Right lobe of liver (tissue), 4 donors: Measurements from ENCODE around the gene GIMAP7.

Source experiments
- CTCF ChIP-seq, 4 donors: fragments of 200-600 bp in 3 of 4; fragments of 450-650 bp in 1 of 4; IDR thresholded peaks; one replicate each; pipeline versions ENCODE4 v1.5.1 to v1.8.0; 2016 to 2022; ENCODE audit warnings: antibody characterized with exemption in 4 of 4, mild to moderate bottlenecking in 2 of 4
- POLR2A ChIP-seq: fragments of 450-650 bp; IDR thresholded peaks from one replicate; pipeline ENCODE4 v1.6.1; 2017; ENCODE audit warnings: antibody characterized with exemption, mild to moderate bottlenecking
- donor health status: DM: no; HTN: no; CAD: no.
- donor health status: DM: no; HTN: no; CAD: no.
- donor health status: DM: no; HTN: yes; CAD: no.

GRCh38 chr7:150520145-150520544, 5.5 kb downstream of the GIMAP7 start:
- TF ChIP-seq CTCF (IDR thresholded peaks at IDR 0.05) (no peak), POLR2A (no peak)
